NB4 (cell line): ENCODE results near the gene IQGAP3.
A peak's percentile ranks its signal among the peaks of the same experiment; 100 is the strongest.

Source experiments
- DNase-seq: peaks from one replicate; pipeline ENCODE4 v3.0.0; 2010; ENCODE audit warnings: low read depth
- H3K4me3 ChIP-seq: one replicate; pipeline ENCODE4 v1.5.1; 2011; ENCODE audit warnings: mild to moderate bottlenecking, low read depth, low read length, moderate library complexity
- CTCF ChIP-seq: IDR thresholded peaks from one replicate; pipeline ENCODE4 v1.5.1; 2012; ENCODE audit warnings: low read depth, low read length
- MYC ChIP-seq: IDR thresholded peaks from 2 replicates; pipeline ENCODE4 v1.6.1; 2011; ENCODE audit warnings: low read depth, low read length
- POLR2A ChIP-seq: IDR thresholded peaks from 2 replicates; pipeline ENCODE4 v1.6.1; 2011; ENCODE audit warnings: mild to moderate bottlenecking; ENCODE audit not compliant: insufficient read length; ENCODE audit errors: extremely low read depth
- TF ChIP-seq, protein P1 (sequence below): IDR thresholded peaks from 2 replicates; pipeline ENCODE4 v1.6.1; 2011; ENCODE audit warnings: low read depth, low read length

Gene IQGAP3

GRCh38 chr1:156478250-156478627 lies 94.1 kb downstream of the IQGAP3 start:
- no peak for DNase-seq

DNA sequence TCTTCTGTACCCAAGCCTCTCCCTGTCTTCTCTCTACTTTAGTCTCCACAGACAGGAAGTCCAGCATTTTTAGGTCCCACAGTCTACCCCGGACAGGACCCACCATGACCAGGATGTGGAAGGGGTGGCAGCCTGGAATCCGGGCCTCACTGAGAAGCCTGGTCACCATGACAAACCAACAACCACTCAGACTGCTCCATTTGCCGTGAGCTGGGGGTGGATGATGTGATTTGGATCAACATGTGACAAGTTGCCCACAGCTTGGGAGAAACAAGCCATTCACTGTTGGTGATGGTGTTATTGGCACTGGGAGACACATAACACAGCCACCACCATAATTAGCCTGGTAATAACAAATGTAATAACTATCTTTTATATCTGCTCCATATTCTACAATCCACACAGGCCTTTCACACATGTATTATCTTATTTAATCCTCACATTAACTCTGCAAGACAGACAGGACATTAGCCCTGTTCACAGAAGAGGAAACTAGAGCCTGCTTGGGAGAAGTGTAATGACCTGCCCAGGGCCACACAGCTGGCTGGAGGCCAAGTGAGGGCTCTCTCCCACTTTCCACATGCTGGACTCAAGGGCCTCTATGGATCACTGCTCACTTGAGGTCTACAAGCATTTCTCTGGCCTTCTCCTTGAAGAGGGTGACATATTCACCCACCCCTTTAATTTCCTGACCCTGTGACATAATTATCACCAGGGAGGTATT lies 94.7 kb downstream of the IQGAP3 start:
- no peak for DNase-seq
- no peak overlapping the region for H3K4me3 ChIP-seq
- TF ChIP-seq MYC (no peak), CTCF (no peak), POLR2A (no peak)
- TF ChIP-seq, protein P1, sequence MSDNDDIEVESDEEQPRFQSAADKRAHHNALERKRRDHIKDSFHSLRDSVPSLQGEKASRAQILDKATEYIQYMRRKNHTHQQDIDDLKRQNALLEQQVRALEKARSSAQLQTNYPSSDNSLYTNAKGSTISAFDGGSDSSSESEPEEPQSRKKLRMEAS = no peak

More at GRCh38 chr1:156478250-156478627, 94.1 kb downstream of the IQGAP3 start:
- TF ChIP-seq CTCF = no peak
- TF ChIP-seq, protein P1 = no peak
- TF ChIP-seq POLR2A = no peak
- TF ChIP-seq MYC = no peak
- H3K4me3 ChIP-seq = no peak overlapping the region

GRCh38 chr1:156476501-156477298 lies 95.7 kb downstream of the IQGAP3 start:
- TF ChIP-seq CTCF (no peak), POLR2A (no peak), MYC (no peak)
- DNase-seq = peak; percentile 70
- no peak overlapping the region for H3K4me3 ChIP-seq

GRCh38 chr1:156475568-156476500 lies 96.5 kb downstream of the IQGAP3 start:
- no peak for DNase-seq
- no peak for TF ChIP-seq MYC
- TF ChIP-seq POLR2A = no peak
- TF ChIP-seq CTCF = no peak
- TF ChIP-seq, protein P1 = no peak
- H3K4me3 ChIP-seq = no peak overlapping the region
